Karpas-422 (cell line): ENCODE results near the gene HASPIN. TPM values are rescaled to one million over a fixed set of nuclear protein-coding genes. Genes with fewer than 3 reads are reported as not detected.
"Not testable (repeated sequence)": the region's sequence is repeated elsewhere in the genome, so short reads cannot be mapped to it uniquely, and the experiment has no call there.

Source experiments
- DNase-seq: peaks from one replicate; pipeline ENCODE4 v3.0.0-alpha.2; 2015
- H2AFZ ChIP-seq: fragments of 200-600 bp; sonication (generic); 2 replicates; pipeline ENCODE4 v1.6.1; 2014; ENCODE audit warnings: antibody characterized with exemption, low read length, mixed read lengths
- H3K27ac ChIP-seq: fragments of 200-600 bp; sonication (generic); 2 replicates; pipeline ENCODE4 v1.5.1; 2014; ENCODE audit warnings: mild to moderate bottlenecking, low read length, moderate library complexity
- H3K27me3 ChIP-seq: fragments of 200-600 bp; sonication (generic); 2 replicates; pipeline ENCODE4 v1.6.1; 2014; ENCODE audit warnings: low read length, mixed read lengths
- H3K36me3 ChIP-seq: fragments of 200-600 bp; sonication (generic); 2 replicates; pipeline ENCODE4 v1.6.1; 2014; ENCODE audit warnings: low read length, mixed read lengths; ENCODE audit not compliant: insufficient read depth
- H3K4me1 ChIP-seq: fragments of 200-600 bp; sonication (generic); 2 replicates; pipeline ENCODE4 v1.6.1; 2014; ENCODE audit warnings: mild to moderate bottlenecking, low read length, mixed read lengths
- H3K4me2 ChIP-seq: fragments of 200-600 bp; sonication (generic); 2 replicates; pipeline ENCODE4 v1.6.1; 2014; ENCODE audit warnings: low read length, low read depth, mild to moderate bottlenecking; ENCODE audit not compliant: poor library complexity, severe bottlenecking
- H3K4me3 ChIP-seq: fragments of 200-600 bp; sonication (generic); 2 replicates; pipeline ENCODE4 v1.5.1; 2014; ENCODE audit warnings: mild to moderate bottlenecking, antibody characterized with exemption, low read length, mixed read lengths
- H3K79me2 ChIP-seq: fragments of 200-600 bp; sonication (generic); 2 replicates; pipeline ENCODE4 v1.6.1; 2014; ENCODE audit warnings: mild to moderate bottlenecking, low read length, mixed read lengths
- H3K9ac ChIP-seq: fragments of 200-600 bp; sonication (generic); 2 replicates; pipeline ENCODE4 v1.6.0; 2014; ENCODE audit warnings: low read length
- H3K9me2 ChIP-seq: fragments of 200-600 bp; sonication (generic), shearing (Covaris generic); replicated peaks from 2 replicates; pipeline ENCODE4 v1.6.0; 2014; ENCODE audit warnings: mild to moderate bottlenecking, low read length, moderate library complexity; ENCODE audit not compliant: insufficient read depth
- H3K9me3 ChIP-seq: fragments of 300-700, 200-600 bp; sonication (generic); 2 replicates; pipeline ENCODE4 v1.6.1; 2014; ENCODE audit warnings: low read length, mixed read lengths
- H4K20me1 ChIP-seq: fragments of 200-600 bp; sonication (generic); 2 replicates; pipeline ENCODE4 v1.6.1; 2014; ENCODE audit warnings: mild to moderate bottlenecking, antibody characterized with exemption, low read length, low read depth; ENCODE audit not compliant: insufficient read depth
- total RNA-seq: library from RNA; depleted of rRNA; stranded (reverse); fragments of >200 nt; shearing (Covaris generic); gene quantifications from 2 replicates; pipeline ENCODE4 v1.2.3, GENCODE V29; 2014; ENCODE audit warnings: low replicate concordance

Gene HASPIN
- total RNA-seq, 1 experiment from 2014 or later = 20.3 TPM

DNA sequence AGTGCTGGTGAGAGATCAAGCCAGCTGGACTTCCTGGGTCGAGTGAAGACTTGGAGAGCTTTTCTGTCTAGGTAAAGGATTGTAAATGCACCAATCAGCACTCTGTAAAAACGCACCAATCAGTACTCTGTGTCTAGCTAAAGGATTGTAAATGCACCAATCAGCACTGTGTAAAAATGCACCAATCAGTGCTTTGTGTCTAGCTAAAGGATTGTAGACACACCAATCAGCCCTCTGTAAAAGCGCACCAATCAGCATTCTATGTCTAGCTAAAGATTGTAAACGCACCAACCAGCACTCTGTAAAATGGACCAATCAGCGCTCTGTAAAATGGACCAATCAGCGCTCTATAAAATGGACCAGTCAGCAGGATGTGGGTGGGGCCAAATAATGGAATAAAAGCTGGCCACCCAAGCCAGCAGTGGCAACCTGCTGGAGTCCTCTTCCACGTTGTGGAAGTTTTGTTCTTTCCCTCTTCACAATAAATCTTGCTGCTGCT is 21.6 kb upstream of the HASPIN start:
- not testable (repeated sequence) for H3K9me2 ChIP-seq, H3K79me2 ChIP-seq, H3K27me3 ChIP-seq, H3K4me1 ChIP-seq, H4K20me1 ChIP-seq, H3K9ac ChIP-seq, DNase-seq, H3K4me2 ChIP-seq, H3K9me3 ChIP-seq, H3K27ac ChIP-seq, H2AFZ ChIP-seq, H3K36me3 ChIP-seq, H3K4me3 ChIP-seq

DNA sequence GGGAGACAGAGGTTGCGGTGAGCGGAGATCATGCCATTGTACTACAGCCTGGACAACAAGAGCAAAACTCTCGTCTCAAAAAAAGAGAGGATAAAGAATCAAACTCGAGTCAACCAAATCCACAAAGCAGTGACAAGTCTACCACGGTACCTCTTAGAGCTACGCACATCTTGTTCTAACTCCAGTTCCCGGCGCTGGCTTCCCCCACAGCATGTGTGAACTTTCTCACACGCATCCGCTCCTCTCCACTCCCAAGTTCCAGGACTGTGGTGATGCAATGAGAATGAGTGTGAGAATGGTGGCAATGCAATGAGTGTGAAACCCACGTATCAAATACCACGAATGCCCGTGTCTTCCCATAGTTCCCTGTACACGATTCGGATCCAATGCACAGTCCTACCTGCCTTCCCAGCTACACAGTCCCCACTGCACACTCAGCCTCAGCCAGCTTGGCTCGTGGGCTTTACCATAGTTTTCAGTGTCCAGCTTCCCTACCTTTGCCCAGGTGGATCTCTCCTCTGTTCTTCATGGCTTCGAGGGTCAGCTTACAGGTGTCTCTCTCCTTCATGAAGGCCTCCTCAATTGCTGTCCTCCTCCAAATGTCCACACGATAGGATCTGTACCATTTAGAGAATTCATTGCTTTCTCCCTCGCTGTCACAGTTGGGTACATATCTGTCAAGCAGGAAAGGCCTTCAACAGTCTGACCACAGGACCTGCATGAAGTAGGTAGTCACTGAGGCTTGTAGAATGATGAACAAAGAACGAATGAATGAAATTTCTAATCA is 18.6 kb upstream of the HASPIN start:
- Histone ChIP-seq H4K20me1 (no peaks in the 10 kb centered on the region), H3K9me2 (no peaks in the 10 kb centered on the region), H3K36me3 (no peaks in the 10 kb centered on the region), H3K27me3 (no peaks in the 10 kb centered on the region), H2AFZ (no peak overlapping the region), H3K27ac (no peak overlapping the region), H3K79me2 (no peaks in the 10 kb centered on the region), H3K4me2 (no peak overlapping the region), H3K4me3 (no peak overlapping the region), H3K9ac (no peak overlapping the region), H3K9me3 (no peaks in the 10 kb centered on the region), H3K4me1 (peaks cover 5% of the 10 kb centered on the region)
- no peak for DNase-seq

DNA sequence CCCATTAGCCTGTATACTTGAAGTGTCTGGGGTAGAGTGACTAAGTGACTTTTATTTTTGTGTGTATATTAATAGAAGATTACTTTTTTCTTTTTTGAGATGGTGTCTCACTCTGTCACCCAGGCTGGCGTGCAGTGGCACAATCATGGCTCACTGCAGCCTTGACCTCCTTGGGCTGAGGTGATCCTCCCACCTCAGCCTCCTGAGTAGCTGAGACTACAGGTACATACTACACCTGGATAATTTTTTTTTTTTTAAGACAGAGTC is 18.1 kb upstream of the HASPIN start:
- H3K4me1 ChIP-seq, H3K9me3 ChIP-seq, H4K20me1 ChIP-seq, H3K36me3 ChIP-seq, H3K4me2 ChIP-seq, H3K27ac ChIP-seq, H3K4me3 ChIP-seq, H3K9ac ChIP-seq, H3K79me2 ChIP-seq, H2AFZ ChIP-seq, H3K27me3 ChIP-seq, DNase-seq, H3K9me2 ChIP-seq: not testable (repeated sequence)

DNA sequence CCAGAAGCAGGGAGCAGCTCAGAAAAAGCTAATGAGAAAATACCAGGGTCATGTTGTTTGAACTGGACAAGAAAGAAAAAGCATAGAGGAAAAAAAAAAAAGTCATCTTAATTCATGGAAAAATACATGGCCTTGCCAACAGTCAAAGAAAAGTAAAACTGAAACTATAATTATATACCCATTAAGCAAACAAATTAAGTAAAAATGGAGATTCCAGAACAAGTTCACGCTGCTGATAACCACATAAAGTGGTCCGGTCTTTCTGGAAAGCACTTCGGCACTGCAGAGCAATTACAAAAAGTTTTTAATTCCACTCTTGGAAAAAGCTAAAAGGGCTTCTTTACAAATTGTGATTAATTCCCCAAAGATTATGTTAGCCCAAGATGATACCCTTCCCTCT is 15.3 kb upstream of the HASPIN start:
- Histone ChIP-seq H3K9me3 (no peaks in the 10 kb centered on the region), H3K9me2 (no peaks in the 10 kb centered on the region), H3K27me3 (no peaks in the 10 kb centered on the region), H3K9ac (no peak overlapping the region), H3K27ac (no peak overlapping the region), H3K4me2 (no peak overlapping the region), H2AFZ (no peak overlapping the region), H3K4me1 (peaks cover 12% of the 10 kb centered on the region), H4K20me1 (no peaks in the 10 kb centered on the region), H3K36me3 (no peaks in the 10 kb centered on the region), H3K79me2 (no peaks in the 10 kb centered on the region), H3K4me3 (no peak overlapping the region)
- DNase-seq = no peak

DNA sequence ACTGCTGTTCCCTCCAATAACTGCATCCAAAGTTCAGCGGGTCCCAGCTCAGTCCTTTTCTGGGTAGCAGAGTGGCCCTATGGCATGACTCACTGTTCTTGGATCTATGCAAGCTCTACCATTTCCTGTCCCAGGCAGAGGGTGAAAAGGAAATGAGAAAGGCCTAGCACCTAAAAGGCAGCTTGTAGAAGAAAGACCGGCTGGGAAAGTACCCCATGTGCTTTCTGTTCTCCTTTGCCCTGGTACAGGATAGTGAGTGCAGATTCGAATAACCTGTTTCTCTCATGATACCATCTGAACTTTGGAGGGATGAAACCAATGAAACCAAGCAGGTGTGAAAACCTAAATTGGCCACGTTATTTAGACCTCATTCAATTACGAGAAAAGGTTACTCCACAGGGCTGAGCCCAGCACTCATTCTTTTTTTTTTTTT is 12.7 kb upstream of the HASPIN start:
- Histone ChIP-seq H4K20me1 (no peaks in the 10 kb centered on the region), H3K27me3 (no peaks in the 10 kb centered on the region), H3K9me3 (no peaks in the 10 kb centered on the region), H3K4me3 (no peak overlapping the region), H3K79me2 (no peaks in the 10 kb centered on the region), H3K36me3 (peaks cover 11% of the 10 kb centered on the region; the same call in 1 of the 2 replicates), H2AFZ (no peak overlapping the region), H3K27ac (no peak overlapping the region), H3K9ac (no peak overlapping the region), H3K4me1 (peaks cover 18% of the 10 kb centered on the region), H3K9me2 (no peaks in the 10 kb centered on the region), H3K4me2 (no peak overlapping the region)
- peak; percentile 67 for DNase-seq

DNA sequence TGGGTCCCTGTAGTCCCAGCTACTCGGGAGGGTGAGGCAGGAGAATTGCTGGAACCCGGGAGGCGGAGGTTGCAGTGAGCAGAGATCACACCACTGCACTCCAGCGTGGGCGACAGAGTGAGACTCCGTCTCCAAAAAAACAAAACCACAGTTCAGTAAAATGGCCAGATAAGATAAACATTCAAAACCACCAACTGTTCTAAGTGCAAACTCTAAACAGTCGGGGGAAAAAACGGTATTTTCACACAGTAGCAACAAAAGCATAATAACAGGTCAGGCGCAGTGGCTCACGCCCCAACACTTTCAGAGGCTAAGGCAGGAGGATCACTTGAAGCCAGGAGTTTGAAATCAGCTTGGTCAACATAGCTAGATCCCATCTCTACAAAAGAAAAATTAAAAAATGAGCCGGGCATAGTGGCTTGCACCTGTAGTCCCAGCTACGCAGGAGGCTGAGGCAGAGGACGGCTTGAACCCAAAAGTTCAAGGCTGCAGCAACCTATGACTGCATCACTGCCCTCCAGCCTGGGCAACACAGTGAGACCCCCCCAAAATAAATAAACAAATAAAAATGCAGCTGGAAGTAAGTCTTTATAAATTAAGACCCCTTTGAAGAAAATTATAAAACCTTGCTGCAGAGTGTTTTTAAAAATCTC is 10.8 kb upstream of the HASPIN start:
- Histone ChIP-seq H3K4me1 (peaks cover 18% of the 10 kb centered on the region), H2AFZ (no peak overlapping the region), H3K9ac (no peak overlapping the region), H3K9me3 (no peaks in the 10 kb centered on the region), H3K9me2 (no peaks in the 10 kb centered on the region), H3K27me3 (no peaks in the 10 kb centered on the region), H4K20me1 (no peaks in the 10 kb centered on the region), H3K4me2 (no peak overlapping the region), H3K36me3 (peaks cover 24% of the 10 kb centered on the region; the same call in 1 of the 2 replicates), H3K4me3 (no peak overlapping the region), H3K27ac (no peak overlapping the region), H3K79me2 (no peaks in the 10 kb centered on the region)
- DNase-seq = no peak

DNA sequence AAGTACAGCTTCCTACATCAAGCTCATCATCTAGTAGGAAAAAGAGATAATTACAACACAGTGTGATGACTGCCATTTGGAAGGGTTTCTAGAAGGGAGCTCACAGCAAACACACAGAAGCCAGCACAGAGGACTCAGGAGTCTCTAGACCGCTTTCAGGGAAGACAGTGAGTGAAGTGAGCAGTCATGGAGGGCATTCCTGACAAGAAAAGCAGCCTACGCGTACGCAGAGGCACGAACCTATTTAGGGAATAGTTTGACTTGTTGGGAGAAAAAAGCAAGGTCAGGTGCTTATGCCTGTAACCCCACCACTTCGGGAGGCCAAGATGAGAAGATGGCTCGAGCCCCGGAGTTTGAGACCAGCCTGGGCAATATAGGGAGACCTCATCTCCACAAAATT is 8.4 kb upstream of the HASPIN start:
- peaks cover 29% of the 10 kb centered on the region; the same call in 1 of the 2 replicates for H3K36me3 ChIP-seq

DNA sequence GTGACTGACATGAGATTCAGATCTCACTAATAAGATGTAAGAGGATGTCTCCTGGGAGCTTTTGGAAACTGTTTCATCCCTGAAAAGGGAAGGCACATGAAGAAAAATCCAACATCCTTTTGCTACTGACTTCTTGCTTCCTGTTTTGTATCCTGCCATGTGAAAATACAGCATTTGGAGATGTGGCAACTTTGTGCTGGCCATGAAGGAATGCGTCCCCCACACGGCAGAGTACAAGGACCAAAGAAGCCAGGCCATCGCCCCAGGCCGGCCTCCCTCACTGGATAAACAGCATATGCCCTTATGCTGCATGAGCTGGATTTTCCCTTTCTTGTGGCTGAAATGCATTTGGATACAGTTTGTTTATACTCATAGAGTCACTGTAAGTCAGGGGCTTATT is 5.5 kb upstream of the HASPIN start:
- peaks cover 9% of the 10 kb centered on the region for H3K79me2 ChIP-seq
- no peaks in the 10 kb centered on the region for H3K9me2 ChIP-seq
- H3K9ac ChIP-seq = no peak overlapping the region
- H3K4me3 ChIP-seq = no peak overlapping the region
- H3K36me3 ChIP-seq = peaks cover 29% of the 10 kb centered on the region; the same call in 1 of the 2 replicates
- no peak for DNase-seq
- no peak overlapping the region for H3K4me2 ChIP-seq
- peaks cover 14% of the 10 kb centered on the region for H3K4me1 ChIP-seq
- no peaks in the 10 kb centered on the region for H3K27me3 ChIP-seq
- H3K9me3 ChIP-seq = no peaks in the 10 kb centered on the region
- no peak overlapping the region for H2AFZ ChIP-seq
- H3K27ac ChIP-seq = no peak overlapping the region
- H4K20me1 ChIP-seq = no peaks in the 10 kb centered on the region

More for the DNA sequence above, 8.4 kb upstream of the HASPIN start:
- H3K9ac ChIP-seq = no peak overlapping the region
- no peaks in the 10 kb centered on the region for H3K79me2 ChIP-seq
- H3K9me3 ChIP-seq = no peaks in the 10 kb centered on the region
- no peaks in the 10 kb centered on the region for H4K20me1 ChIP-seq
- H2AFZ ChIP-seq = no peak overlapping the region
- DNase-seq = no peak
- no peak overlapping the region for H3K4me3 ChIP-seq
- no peaks in the 10 kb centered on the region for H3K9me2 ChIP-seq
- H3K27me3 ChIP-seq = no peaks in the 10 kb centered on the region
- H3K4me1 ChIP-seq = peaks cover 13% of the 10 kb centered on the region
- H3K4me2 ChIP-seq = no peak overlapping the region
- H3K27ac ChIP-seq = no peak overlapping the region
